ENCODE data around the gene CHKA. TPM values are rescaled to one million over a fixed set of nuclear protein-coding genes. Genes with fewer than 3 reads are reported as not detected.
A peak's percentile ranks its signal among the peaks of the same experiment; 100 is the strongest.

Gene CHKA
- polyA plus RNA-seq, 1 of the 3 experiments (the other 2 are of a cell fraction): 12.3 TPM

DNA sequence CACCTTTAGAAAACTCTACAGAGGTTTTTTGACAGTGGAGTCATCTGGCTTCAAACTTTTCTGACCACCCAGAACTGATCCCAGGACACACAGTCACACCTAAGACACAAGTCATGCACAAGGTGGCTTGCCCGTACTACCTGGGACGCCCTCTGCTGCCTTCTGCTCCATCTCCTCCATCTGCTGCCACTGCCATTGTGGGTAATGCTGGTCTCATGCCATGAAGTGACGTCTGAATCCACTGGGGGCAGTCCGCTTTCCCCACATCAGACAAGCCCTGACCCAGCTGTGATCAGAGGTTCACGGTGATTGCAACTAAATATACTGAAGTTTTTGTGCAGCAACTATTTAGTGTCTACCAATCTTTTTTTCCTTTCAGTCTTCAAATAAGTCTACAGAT, 96.1 kb downstream of the CHKA start:
- no peak overlapping the region for H3K4me3 ChIP-seq (ENCODE audit: low read depth in 2 of 2, low read length in 1 of 2)
- H3F3A ChIP-seq (replicated peaks; ENCODE audit: insufficient read depth): peaks cover 27% of the 10 kb centered on the region
- no peak for DNase-seq
- H3K36me3 ChIP-seq (replicated peaks in 1 of 2; ENCODE audit: control insufficient read depth in 1 of 2, insufficient read depth in 2 of 2, low read length in 1 of 2): no peaks in the 10 kb centered on the region
- peaks cover 28 to 32% of the 10 kb centered on the region in 2 experiments; a peak in 3 of 4 replicates for H3K4me1 ChIP-seq (ENCODE audit: control insufficient read depth in 1 of 2, insufficient read depth in 2 of 2, low read depth in 1 of 2, low read length in 1 of 2)
- no peaks in the 10 kb centered on the region for H3K9me3 ChIP-seq
- H3K27ac ChIP-seq (ENCODE audit: low read depth in 2 of 2, low read length in 1 of 2): no peak overlapping the region; a peak in 1 of 4 replicates
- no peak overlapping the region for H3K4me2 ChIP-seq
- H3K79me2 ChIP-seq (ENCODE audit: insufficient read depth): peaks cover 14% of the 10 kb centered on the region
- no peaks in the 10 kb centered on the region for H4K20me1 ChIP-seq (ENCODE audit: insufficient read depth)
- H3K9me2 ChIP-seq: no peaks in the 10 kb centered on the region
- WGBS (ENCODE audit: low lambda C conversion rate): 95% methylated on average over 5 of the region's 5 CpGs
- CTCF ChIA-PET: no interaction called here
- POLR2A ChIA-PET: no interaction called here
- no peak overlapping the region for H2AFZ ChIP-seq (ENCODE audit: low read depth)
- H3K27me3 ChIP-seq (ENCODE audit: insufficient read depth): no peaks in the 10 kb centered on the region
- H3K9ac ChIP-seq: no peak overlapping the region
- TF ChIP-seq FOXJ3 (CRISPR knock-in tag; IDR thresholded peaks at IDR 0.05) (no peak), USF2 (IDR thresholded peaks at IDR 0.05; ENCODE audit: borderline replicate concordance, low read depth, low read length) (no peak), RFX5 (IDR thresholded peaks at IDR 0.05; ENCODE audit: low read length) (no peak)
- TF ChIP-seq, protein P1, sequence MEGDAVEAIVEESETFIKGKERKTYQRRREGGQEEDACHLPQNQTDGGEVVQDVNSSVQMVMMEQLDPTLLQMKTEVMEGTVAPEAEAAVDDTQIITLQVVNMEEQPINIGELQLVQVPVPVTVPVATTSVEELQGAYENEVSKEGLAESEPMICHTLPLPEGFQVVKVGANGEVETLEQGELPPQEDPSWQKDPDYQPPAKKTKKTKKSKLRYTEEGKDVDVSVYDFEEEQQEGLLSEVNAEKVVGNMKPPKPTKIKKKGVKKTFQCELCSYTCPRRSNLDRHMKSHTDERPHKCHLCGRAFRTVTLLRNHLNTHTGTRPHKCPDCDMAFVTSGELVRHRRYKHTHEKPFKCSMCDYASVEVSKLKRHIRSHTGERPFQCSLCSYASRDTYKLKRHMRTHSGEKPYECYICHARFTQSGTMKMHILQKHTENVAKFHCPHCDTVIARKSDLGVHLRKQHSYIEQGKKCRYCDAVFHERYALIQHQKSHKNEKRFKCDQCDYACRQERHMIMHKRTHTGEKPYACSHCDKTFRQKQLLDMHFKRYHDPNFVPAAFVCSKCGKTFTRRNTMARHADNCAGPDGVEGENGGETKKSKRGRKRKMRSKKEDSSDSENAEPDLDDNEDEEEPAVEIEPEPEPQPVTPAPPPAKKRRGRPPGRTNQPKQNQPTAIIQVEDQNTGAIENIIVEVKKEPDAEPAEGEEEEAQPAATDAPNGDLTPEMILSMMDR (IDR thresholded peaks at IDR 0.05): 0 out of 2 replicates have a peak, but pooled peaks have one; percentile 8

- CTCF ChIA-PET: interaction anchor here (1.4 kb wide), 1 partner anchor 185 kb away, joined by 4 read pairs; no protein-coding TSS in a partner anchor
- H3K27ac ChIP-seq (ENCODE audit: low read depth in 2 of 2, low read length in 1 of 2): no peak overlapping the region
- no peaks in the 10 kb centered on the region for H3K27me3 ChIP-seq (ENCODE audit: insufficient read depth)
- POLR2A ChIA-PET: no interaction called here
- H3K4me1 ChIP-seq (ENCODE audit: control insufficient read depth in 1 of 2, insufficient read depth in 2 of 2, low read depth in 1 of 2, low read length in 1 of 2): peaks cover 26% of the 10 kb centered on the region in 2 experiments; a peak in 3 of 4 replicates
- no peak for TF ChIP-seq ZBTB33 (IDR thresholded peaks at IDR 0.05; ENCODE audit: borderline replicate concordance, low read depth)
- H3F3A ChIP-seq (replicated peaks; ENCODE audit: insufficient read depth): peaks cover 24% of the 10 kb centered on the region
- 89% methylated on average over 5 of the region's 5 CpGs for WGBS (ENCODE audit: low lambda C conversion rate)
- H3K9ac ChIP-seq: no peak overlapping the region
- no peak overlapping the region for H3K4me3 ChIP-seq (ENCODE audit: low read depth in 2 of 2, low read length in 1 of 2)
- H3K36me3 ChIP-seq (replicated peaks in 1 of 2; ENCODE audit: control insufficient read depth in 1 of 2, insufficient read depth in 2 of 2, low read length in 1 of 2): no peaks in the 10 kb centered on the region
- H3K9me2 ChIP-seq: no peaks in the 10 kb centered on the region
- DNase-seq: no peak
- no peaks in the 10 kb centered on the region for H4K20me1 ChIP-seq (ENCODE audit: insufficient read depth)
- H2AFZ ChIP-seq (ENCODE audit: low read depth): no peak overlapping the region
- H3K79me2 ChIP-seq (ENCODE audit: insufficient read depth): peaks cover 9% of the 10 kb centered on the region
- H3K9me3 ChIP-seq: no peaks in the 10 kb centered on the region
- no peak overlapping the region for H3K4me2 ChIP-seq
Observed at GRCh38 chr11:68024508-68024907, 96.7 kb downstream of the CHKA start.

Data from SK-N-SH (cell line).